ENCODE data around the gene NXN. TPM values are rescaled to one million over a fixed set of nuclear protein-coding genes. Genes with fewer than 3 reads are reported as not detected.
A peak's percentile ranks its signal among the peaks of the same experiment; 100 is the strongest.

Gene NXN
- total RNA-seq, 1 experiment from 2014 or later, result 126 TPM

GRCh38 chr17:796609-797008 lies 183.0 kb downstream of the NXN start:
- no peaks in the 10 kb centered on the region for H3K9me3 ChIP-seq (ENCODE audit: control insufficient read depth, insufficient read depth, low read depth, low read length)
- no peak overlapping the region for H3K4me3 ChIP-seq (ENCODE audit: low read depth in 2 of 2, low read length in 2 of 2)
- ATAC-seq (no peak), DNase-seq (ENCODE audit: low read depth, low spot score) (no peak)
- no TSS peak for BruUV-seq (replicated peaks)
- H3K4me1 ChIP-seq (ENCODE audit: control insufficient read depth, insufficient read depth, low read length), result peaks cover 17% of the 10 kb centered on the region
- H3K36me3 ChIP-seq (ENCODE audit: control insufficient read depth, insufficient read depth, low read length), result no peaks in the 10 kb centered on the region; the same call in 1 of the 2 replicates
- in situ Hi-C loops (cut with HindIII; ENCODE audit: low pct_unique_long_range_greater_than_20kb, low sequenced_read_pairs) (no loop called here), intact Hi-C loops (cut with micrococcal nuclease; ENCODE audit: unreplicated experiment) (loop anchor here (5.0 kb wide), 1 partner anchor 186 kb away; no protein-coding TSS in a partner anchor)
- CTCF ChIA-PET, result interaction anchor here (2.1 kb wide), 1 partner anchor 185 kb away, joined by 14 read pairs; no protein-coding TSS in a partner anchor
- no peaks in the 10 kb centered on the region for H3K27me3 ChIP-seq (ENCODE audit: control insufficient read depth, insufficient read depth, low read length)
- POLR2A ChIA-PET, result no interaction called here
- H3K27ac ChIP-seq (ENCODE audit: low read length), result no peak overlapping the region
- no peak for TF ChIP-seq TCF7L2 (IDR thresholded peaks at IDR 0.05; ENCODE audit: low read depth, low read length)
- no peak for TF ChIP-seq SIN3A (IDR thresholded peaks at IDR 0.05; ENCODE audit: borderline replicate concordance, insufficient read depth, low read depth, low read length)
- TF ChIP-seq, protein P1, sequence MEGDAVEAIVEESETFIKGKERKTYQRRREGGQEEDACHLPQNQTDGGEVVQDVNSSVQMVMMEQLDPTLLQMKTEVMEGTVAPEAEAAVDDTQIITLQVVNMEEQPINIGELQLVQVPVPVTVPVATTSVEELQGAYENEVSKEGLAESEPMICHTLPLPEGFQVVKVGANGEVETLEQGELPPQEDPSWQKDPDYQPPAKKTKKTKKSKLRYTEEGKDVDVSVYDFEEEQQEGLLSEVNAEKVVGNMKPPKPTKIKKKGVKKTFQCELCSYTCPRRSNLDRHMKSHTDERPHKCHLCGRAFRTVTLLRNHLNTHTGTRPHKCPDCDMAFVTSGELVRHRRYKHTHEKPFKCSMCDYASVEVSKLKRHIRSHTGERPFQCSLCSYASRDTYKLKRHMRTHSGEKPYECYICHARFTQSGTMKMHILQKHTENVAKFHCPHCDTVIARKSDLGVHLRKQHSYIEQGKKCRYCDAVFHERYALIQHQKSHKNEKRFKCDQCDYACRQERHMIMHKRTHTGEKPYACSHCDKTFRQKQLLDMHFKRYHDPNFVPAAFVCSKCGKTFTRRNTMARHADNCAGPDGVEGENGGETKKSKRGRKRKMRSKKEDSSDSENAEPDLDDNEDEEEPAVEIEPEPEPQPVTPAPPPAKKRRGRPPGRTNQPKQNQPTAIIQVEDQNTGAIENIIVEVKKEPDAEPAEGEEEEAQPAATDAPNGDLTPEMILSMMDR (IDR thresholded peaks at IDR 0.05), result no peak
- TF ChIP-seq POLR2AphosphoS5 (IDR thresholded peaks at IDR 0.05; ENCODE audit: low read depth, low read length), result no peak
- TF ChIP-seq, protein P2, sequence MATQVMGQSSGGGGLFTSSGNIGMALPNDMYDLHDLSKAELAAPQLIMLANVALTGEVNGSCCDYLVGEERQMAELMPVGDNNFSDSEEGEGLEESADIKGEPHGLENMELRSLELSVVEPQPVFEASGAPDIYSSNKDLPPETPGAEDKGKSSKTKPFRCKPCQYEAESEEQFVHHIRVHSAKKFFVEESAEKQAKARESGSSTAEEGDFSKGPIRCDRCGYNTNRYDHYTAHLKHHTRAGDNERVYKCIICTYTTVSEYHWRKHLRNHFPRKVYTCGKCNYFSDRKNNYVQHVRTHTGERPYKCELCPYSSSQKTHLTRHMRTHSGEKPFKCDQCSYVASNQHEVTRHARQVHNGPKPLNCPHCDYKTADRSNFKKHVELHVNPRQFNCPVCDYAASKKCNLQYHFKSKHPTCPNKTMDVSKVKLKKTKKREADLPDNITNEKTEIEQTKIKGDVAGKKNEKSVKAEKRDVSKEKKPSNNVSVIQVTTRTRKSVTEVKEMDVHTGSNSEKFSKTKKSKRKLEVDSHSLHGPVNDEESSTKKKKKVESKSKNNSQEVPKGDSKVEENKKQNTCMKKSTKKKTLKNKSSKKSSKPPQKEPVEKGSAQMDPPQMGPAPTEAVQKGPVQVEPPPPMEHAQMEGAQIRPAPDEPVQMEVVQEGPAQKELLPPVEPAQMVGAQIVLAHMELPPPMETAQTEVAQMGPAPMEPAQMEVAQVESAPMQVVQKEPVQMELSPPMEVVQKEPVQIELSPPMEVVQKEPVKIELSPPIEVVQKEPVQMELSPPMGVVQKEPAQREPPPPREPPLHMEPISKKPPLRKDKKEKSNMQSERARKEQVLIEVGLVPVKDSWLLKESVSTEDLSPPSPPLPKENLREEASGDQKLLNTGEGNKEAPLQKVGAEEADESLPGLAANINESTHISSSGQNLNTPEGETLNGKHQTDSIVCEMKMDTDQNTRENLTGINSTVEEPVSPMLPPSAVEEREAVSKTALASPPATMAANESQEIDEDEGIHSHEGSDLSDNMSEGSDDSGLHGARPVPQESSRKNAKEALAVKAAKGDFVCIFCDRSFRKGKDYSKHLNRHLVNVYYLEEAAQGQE (IDR thresholded peaks at IDR 0.05; ENCODE audit: insufficient read depth in 1 of 2, low read depth in 2 of 2, low read length in 1 of 2), result no peak

DNA sequence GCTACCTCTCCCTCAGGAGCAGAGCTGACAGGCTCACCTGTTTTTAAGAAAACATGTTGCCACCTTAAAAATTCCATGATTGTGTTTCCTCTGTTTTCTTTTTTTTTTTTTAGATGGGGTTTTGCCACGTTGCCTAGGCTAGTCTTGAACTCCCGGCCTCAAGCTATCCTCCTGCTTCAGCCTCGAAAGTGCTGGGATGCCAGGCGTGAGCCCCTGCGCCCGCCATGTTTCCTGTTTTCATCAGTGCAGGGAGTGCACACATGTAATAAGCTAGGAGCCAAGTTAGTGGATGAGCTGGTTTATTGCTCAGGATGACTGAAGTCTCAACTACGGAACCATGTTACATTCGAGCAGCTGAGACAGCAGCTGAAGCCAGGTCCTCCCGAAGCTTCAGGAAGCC lies 183.9 kb downstream of the NXN start:
- CTCF ChIA-PET, result interaction anchor here (0.6 to 2.1 kb wide), 2 partner anchors 143 to 185 kb away, joined by 3 to 14 read pairs; no protein-coding TSS in a partner anchor
- Histone ChIP-seq H3K27ac (ENCODE audit: low read length) (peak overlapping the region; percentile 17; the same call in 1 of the 2 replicates), H3K4me1 (ENCODE audit: control insufficient read depth, insufficient read depth, low read length) (peaks cover 17% of the 10 kb centered on the region), H3K9me3 (ENCODE audit: control insufficient read depth, insufficient read depth, low read depth, low read length) (no peaks in the 10 kb centered on the region), H3K36me3 (ENCODE audit: control insufficient read depth, insufficient read depth, low read length) (no peaks in the 10 kb centered on the region; the same call in 1 of the 2 replicates), H3K4me3 (ENCODE audit: low read depth in 2 of 2, low read length in 2 of 2) (no peak overlapping the region), H3K27me3 (ENCODE audit: control insufficient read depth, insufficient read depth, low read length) (no peaks in the 10 kb centered on the region)
- no TSS peak for BruUV-seq (replicated peaks)
- POLR2A ChIA-PET, result no interaction called here
- TF ChIP-seq, protein P2 (IDR thresholded peaks at IDR 0.05; ENCODE audit: insufficient read depth in 1 of 2, low read depth in 2 of 2, low read length in 1 of 2), result no peak
- no peak for TF ChIP-seq POLR2AphosphoS5 (IDR thresholded peaks at IDR 0.05; ENCODE audit: low read depth, low read length)
- TF ChIP-seq, protein P1 (IDR thresholded peaks at IDR 0.05), result no peak
- TF ChIP-seq TCF7L2 (IDR thresholded peaks at IDR 0.05; ENCODE audit: low read depth, low read length), result no peak
- TF ChIP-seq SIN3A (IDR thresholded peaks at IDR 0.05; ENCODE audit: borderline replicate concordance, insufficient read depth, low read depth, low read length), result no peak
- intact Hi-C loops (cut with micrococcal nuclease; ENCODE audit: unreplicated experiment) (loop anchor here (5.0 kb wide), 1 partner anchor 187 kb away; no protein-coding TSS in a partner anchor), in situ Hi-C loops (cut with HindIII; ENCODE audit: low pct_unique_long_range_greater_than_20kb, low sequenced_read_pairs) (no loop called here)
- DNase-seq (ENCODE audit: low read depth, low spot score) (no peak), ATAC-seq (no peak)

Measured in Panc1 (cell line).